Common myeloid progenitor, CD34-positive (primary cell): ENCODE results near the gene PHF21B.

Experiments
- CTCF ChIA-PET: fragments of 350-600 bp; sonication (Branson Sonifier 250); formaldehyde crosslinking; loops from one replicate; lab custom pipeline; 2021; ENCODE audit warnings: antibody characterized with exemption; lab: Charles Lee
- POLR2A ChIA-PET: fragments of 350-600 bp; sonication (Branson Sonifier 250); formaldehyde crosslinking; loops from one replicate; lab custom pipeline; 2021; ENCODE audit warnings: antibody characterized with exemption; lab: Charles Lee
- DNase-seq, 3 donors: peaks; one replicate each; pipeline versions ENCODE4 v3.0.0 to v3.0.0-alpha.2; 2013
- H3K27ac ChIP-seq, 2 experiments: 1 replicate in 1 of 2; 2 replicates in 1 of 2; pipeline ENCODE4 v1.7.0; 2013; ENCODE audit warnings: inconsistent platforms in 2 of 2, low read length in 2 of 2, mild to moderate bottlenecking in 2 of 2, low read depth in 1 of 2, moderate library complexity in 1 of 2; ENCODE audit not compliant: severe bottlenecking in 2 of 2, insufficient read depth in 1 of 2, poor library complexity in 1 of 2
- H3K27me3 ChIP-seq, 5 experiments: replicated peaks in 2 of 5; 1 replicate in 3 of 5; 2 replicates in 2 of 5; pipeline versions ENCODE4 v1.6.1 to v1.7.0; 2013; ENCODE audit warnings: low read length in 4 of 5, mild to moderate bottlenecking in 2 of 5, moderate library complexity in 2 of 5, inconsistent platforms in 1 of 5; ENCODE audit not compliant: insufficient read depth in 5 of 5, control insufficient read depth in 4 of 5
- H3K36me3 ChIP-seq, 4 experiments: 1 replicate in 2 of 4; 2 replicates in 2 of 4; pipeline versions ENCODE4 v1.6.1 to v1.7.0; 2013; ENCODE audit warnings: low read length in 3 of 4, control low read depth in 1 of 4, mild to moderate bottlenecking in 1 of 4; ENCODE audit not compliant: control insufficient read depth in 4 of 4, insufficient read depth in 4 of 4
- H3K4me1 ChIP-seq, 4 experiments: 1 replicate in 3 of 4; 2 replicates in 1 of 4; pipeline versions ENCODE4 v1.6.1 to v1.7.1; 2013; ENCODE audit warnings: low read length in 3 of 4, mild to moderate bottlenecking in 3 of 4, control low read depth in 1 of 4, inconsistent platforms in 1 of 4, moderate library complexity in 1 of 4; ENCODE audit not compliant: control insufficient read depth in 4 of 4, insufficient read depth in 4 of 4; ENCODE audit errors: control extremely low read depth in 1 of 4
- H3K4me3 ChIP-seq, 7 experiments: 1 replicate in 4 of 7; 2 replicates in 3 of 7; pipeline versions ENCODE4 v1.5.1 to v1.7.0; 2013; ENCODE audit warnings: mild to moderate bottlenecking in 7 of 7, low read length in 6 of 7, moderate library complexity in 6 of 7, inconsistent platforms in 2 of 7, low read depth in 2 of 7, control low read depth in 1 of 7; ENCODE audit not compliant: insufficient read depth in 4 of 7, control insufficient read depth in 1 of 7; ENCODE audit errors: extremely low read depth in 1 of 7
- H3K9me3 ChIP-seq, 5 experiments: 1 replicate in 4 of 5; 2 replicates in 1 of 5; pipeline versions ENCODE4 v1.6.1 to v1.7.1; 2013; ENCODE audit warnings: low read length in 4 of 5, mild to moderate bottlenecking in 2 of 5, inconsistent platforms in 1 of 5, low read depth in 1 of 5, moderate library complexity in 1 of 5; ENCODE audit not compliant: control insufficient read depth in 4 of 5, insufficient read depth in 2 of 5; ENCODE audit errors: control extremely low read depth in 1 of 5
- WGBS: methylation state at CpG from one replicate; pipeline ENCODE4 v1.1.5; 2013; ENCODE audit not compliant: insufficient coverage; 5-methylcytosine and 5-hydroxymethylcytosine counted together

PHF21B gene

GRCh38 chr22:44955102-44955501 is 54.7 kb downstream of the PHF21B start:
- no peak for DNase-seq
- CTCF ChIA-PET: no interaction called here
- Histone ChIP-seq H3K27ac (no peak overlapping the region), H3K27me3 (peaks cover 2 to 35% (median 12%) of the 10 kb centered on the region in 5 experiments), H3K4me3 (no peak overlapping the region), H3K9me3 (peaks cover 0 to 5% (median 3%) of the 10 kb centered on the region in 5 experiments), H3K4me1 (no peaks in the 10 kb centered on the region), H3K36me3 (no peaks in the 10 kb centered on the region)
- 96% methylated on average over 8 of the region's 8 CpGs for WGBS
- POLR2A ChIA-PET: no interaction called here

- no peaks in the 10 kb centered on the region for H3K36me3 ChIP-seq
- WGBS: 83% methylated on average over 10 of the region's 10 CpGs
- peaks cover 0 to 5% (median 3%) of the 10 kb centered on the region in 5 experiments for H3K9me3 ChIP-seq
- H3K4me3 ChIP-seq: no peak overlapping the region
- DNase-seq: no peak
- ChIA-PET CTCF (interaction anchor here (0.8 to 1.1 kb wide), 2 partner anchors 11 to 18 kb away, joined by 3 to 4 read pairs; no protein-coding TSS in a partner anchor), POLR2A (interaction anchor here (0.8 kb wide), 1 partner anchor 1109 kb away, joined by 3 read pairs; no protein-coding TSS in a partner anchor)
- H3K27ac ChIP-seq: no peak overlapping the region
- peaks cover 2 to 35% (median 12%) of the 10 kb centered on the region in 5 experiments for H3K27me3 ChIP-seq
- no peaks in the 10 kb centered on the region for H3K4me1 ChIP-seq
These were observed 55.7 kb downstream of the PHF21B start for GRCh38 chr22:44954149-44954548.

GRCh38 chr22:44952863-44953746 is 56.7 kb downstream of the PHF21B start:
- H3K36me3 ChIP-seq: no peaks in the 10 kb centered on the region
- WGBS: 64% methylated on average over 12 of the region's 15 CpGs
- CTCF ChIA-PET: interaction anchor here (1.1 kb wide), 1 partner anchor 17 kb away, joined by 3 read pairs; no protein-coding TSS in a partner anchor

DNA sequence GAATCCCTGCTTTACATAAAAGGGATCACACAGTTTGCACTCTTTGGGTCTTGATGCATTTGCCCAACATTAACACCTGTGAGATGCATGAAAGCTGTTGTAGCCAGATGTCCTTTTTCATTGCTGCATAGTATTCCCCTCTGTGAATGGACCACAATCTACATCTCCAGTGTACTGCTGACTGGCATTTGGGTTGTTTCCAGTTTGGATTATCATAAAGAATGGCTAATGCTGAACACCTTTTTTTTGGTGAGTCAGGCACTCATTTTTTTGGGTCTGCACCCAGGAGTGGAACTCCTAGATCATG is 58.3 kb downstream of the PHF21B start:
- no peak overlapping the region for H3K4me3 ChIP-seq
- no peak for DNase-seq
- peaks cover 0 to 5% (median 3%) of the 10 kb centered on the region in 5 experiments for H3K9me3 ChIP-seq
- no peaks in the 10 kb centered on the region for H3K36me3 ChIP-seq
- H3K27me3 ChIP-seq: peaks cover 2 to 33% (median 12%) of the 10 kb centered on the region in 5 experiments
- no peak overlapping the region for H3K27ac ChIP-seq
- no peaks in the 10 kb centered on the region for H3K4me1 ChIP-seq
- ChIA-PET POLR2A (no interaction called here), CTCF (no interaction called here)

More at GRCh38 chr22:44952863-44953746, 56.7 kb downstream of the PHF21B start:
- POLR2A ChIA-PET: no interaction called here
- no peak overlapping the region for H3K27ac ChIP-seq
- no peak overlapping the region for H3K4me3 ChIP-seq
- H3K4me1 ChIP-seq: no peaks in the 10 kb centered on the region
- H3K9me3 ChIP-seq: peaks cover 0 to 5% (median 3%) of the 10 kb centered on the region in 5 experiments
- H3K27me3 ChIP-seq: peaks cover 2 to 35% (median 12%) of the 10 kb centered on the region in 5 experiments
- no peak for DNase-seq

DNA sequence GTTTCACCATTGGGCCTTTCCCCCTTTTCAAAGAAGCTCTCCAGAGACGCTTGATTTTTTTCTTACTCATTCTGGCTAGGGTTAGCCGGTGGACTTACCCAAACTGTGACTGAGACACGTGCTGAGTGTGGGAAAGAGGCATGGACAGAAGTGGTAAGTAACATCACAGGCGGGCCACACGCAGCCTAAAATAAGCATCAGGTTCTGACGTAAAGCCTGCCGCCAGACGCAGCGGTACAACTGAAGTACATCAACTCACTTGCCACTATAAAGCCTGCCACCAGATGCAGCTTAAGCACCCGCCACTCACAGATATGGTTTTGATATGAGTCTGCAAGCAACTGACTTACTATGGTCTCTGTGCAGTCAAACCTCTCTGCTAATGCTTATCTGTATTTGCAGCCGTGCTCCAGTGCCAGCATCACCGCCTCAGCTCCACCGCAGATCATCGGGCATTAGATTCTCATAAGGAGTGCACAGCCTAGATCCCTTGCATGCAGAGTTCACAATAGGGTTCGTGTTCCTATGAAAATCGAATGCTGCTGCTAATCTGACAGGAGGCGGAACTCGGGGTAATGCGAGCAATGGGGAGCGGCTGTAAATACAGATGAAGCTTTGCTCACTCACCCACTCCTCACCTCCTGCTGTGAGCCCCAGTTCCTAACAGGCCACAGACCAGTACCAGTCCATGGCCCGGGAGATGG is 58.8 kb downstream of the PHF21B start:
- Histone ChIP-seq H3K27ac (no peak overlapping the region), H3K4me3 (no peak overlapping the region), H3K27me3 (peaks cover 2 to 34% (median 12%) of the 10 kb centered on the region in 5 experiments), H3K36me3 (no peaks in the 10 kb centered on the region), H3K9me3 (peaks cover 0 to 5% (median 3%) of the 10 kb centered on the region in 5 experiments), H3K4me1 (no peaks in the 10 kb centered on the region)
- DNase-seq: no peak
- POLR2A ChIA-PET: no interaction called here
- WGBS: 93% methylated on average over 20 of the region's 21 CpGs
- CTCF ChIA-PET: no interaction called here

GRCh38 chr22:44947846-44948245 is 62.0 kb downstream of the PHF21B start:
- H3K27me3 ChIP-seq: peaks cover 0 to 38% (median 1%) of the 10 kb centered on the region in 5 experiments
- ChIA-PET POLR2A (interaction anchor here (0.6 kb wide), 1 partner anchor 163 kb away, joined by 5 read pairs; no protein-coding TSS in a partner anchor), CTCF (no interaction called here)
- H3K27ac ChIP-seq: no peak overlapping the region
- WGBS: 98% methylated on average over 4 of the region's 13 CpGs
- no peaks in the 10 kb centered on the region for H3K4me1 ChIP-seq
- peaks cover 0 to 5% (median 3%) of the 10 kb centered on the region in 5 experiments for H3K9me3 ChIP-seq
- H3K4me3 ChIP-seq: no peak overlapping the region
- no peak for DNase-seq
- H3K36me3 ChIP-seq: no peaks in the 10 kb centered on the region
